HG02798 (cell line): ENCODE measurements around the gene CACYBP.

Experiments
- ATAC-seq: cut with Tn5 transposase; IDR thresholded peaks from one replicate; pipeline ENCODE4 v1.9.1; 2021; ENCODE audit warnings: mild to moderate bottlenecking; ENCODE audit not compliant: unreplicated experiment, poor library complexity

The CACYBP gene

DNA sequence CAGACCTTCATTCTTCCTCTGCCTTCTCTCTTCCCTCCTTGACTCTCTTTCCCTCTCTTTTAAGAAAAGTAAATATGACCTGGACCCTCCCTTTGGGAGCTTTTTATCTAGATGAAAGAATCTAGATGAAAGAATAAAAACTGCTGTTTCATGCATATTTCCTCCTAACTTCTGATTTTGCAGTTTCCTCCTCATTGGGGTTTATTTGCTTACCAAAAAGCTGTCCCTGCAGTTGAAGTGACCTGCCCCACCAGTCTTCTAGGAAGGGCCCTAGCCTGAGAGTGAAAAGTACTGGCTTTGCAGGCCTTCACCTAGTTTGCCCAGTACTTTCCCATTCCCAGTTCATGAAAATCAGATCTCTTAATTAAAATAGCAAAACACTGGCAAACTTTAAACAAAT is 28.3 kb upstream of the CACYBP start:
- no peak for ATAC-seq

DNA sequence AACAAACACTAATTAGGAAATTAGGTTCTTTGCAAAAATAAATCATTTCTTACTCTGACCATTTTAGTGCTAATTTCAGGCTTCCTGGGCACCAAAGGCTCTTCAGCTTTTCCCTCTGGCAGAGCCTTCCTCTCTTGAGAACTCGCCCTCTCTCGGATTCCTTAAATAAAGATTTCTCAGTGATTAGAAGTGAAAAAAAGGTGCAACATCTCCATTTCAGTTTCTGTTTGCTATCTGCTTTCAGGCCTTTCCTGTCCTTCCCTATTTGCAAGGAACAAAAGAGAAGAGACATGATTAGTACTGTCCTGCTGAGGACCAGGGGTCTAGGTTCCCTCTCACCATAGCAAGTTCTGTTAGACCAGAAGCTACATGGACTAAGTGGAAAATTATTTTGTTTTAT is 27.8 kb upstream of the CACYBP start:
- ATAC-seq, result no peak

DNA sequence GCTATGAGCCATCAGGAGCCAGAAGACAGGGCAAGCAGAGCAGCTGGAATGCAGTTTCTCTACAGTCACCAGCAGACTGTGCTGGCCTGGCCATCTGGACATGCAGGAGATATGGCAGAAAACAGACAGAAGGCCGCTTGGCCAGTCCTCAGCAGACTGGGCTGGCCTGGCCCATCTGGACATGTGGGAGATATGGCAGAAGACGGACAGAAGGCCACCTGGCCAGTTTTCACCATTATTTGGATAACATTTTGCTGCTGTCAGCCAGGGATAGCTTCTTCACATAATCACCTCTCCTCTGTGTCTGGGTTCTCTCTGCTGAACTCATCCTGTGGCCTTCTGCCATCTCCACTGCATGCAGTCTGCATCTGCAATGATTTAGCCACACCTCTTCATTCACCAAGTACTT is 25.0 kb upstream of the CACYBP start:
- ATAC-seq, result no peak

DNA sequence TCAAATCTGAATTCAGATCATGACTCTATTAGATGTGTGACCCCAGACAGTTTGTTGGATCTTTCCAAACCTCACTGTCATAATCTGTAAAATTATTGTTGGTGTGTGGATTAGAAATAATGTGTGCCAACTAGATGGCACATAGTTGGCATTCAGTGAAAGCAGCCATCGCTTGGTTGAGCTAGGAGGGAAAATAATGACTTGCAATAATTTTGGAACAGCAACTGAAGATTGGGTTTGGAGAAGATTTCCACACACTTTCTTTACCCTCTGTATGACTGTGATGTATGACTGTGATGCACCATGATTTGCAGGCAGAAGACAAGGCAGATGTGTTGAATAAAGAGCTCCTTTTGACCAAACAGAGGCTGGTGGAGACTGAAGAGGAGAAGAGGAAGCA is 24.0 kb upstream of the CACYBP start:
- ATAC-seq, result no peak

DNA sequence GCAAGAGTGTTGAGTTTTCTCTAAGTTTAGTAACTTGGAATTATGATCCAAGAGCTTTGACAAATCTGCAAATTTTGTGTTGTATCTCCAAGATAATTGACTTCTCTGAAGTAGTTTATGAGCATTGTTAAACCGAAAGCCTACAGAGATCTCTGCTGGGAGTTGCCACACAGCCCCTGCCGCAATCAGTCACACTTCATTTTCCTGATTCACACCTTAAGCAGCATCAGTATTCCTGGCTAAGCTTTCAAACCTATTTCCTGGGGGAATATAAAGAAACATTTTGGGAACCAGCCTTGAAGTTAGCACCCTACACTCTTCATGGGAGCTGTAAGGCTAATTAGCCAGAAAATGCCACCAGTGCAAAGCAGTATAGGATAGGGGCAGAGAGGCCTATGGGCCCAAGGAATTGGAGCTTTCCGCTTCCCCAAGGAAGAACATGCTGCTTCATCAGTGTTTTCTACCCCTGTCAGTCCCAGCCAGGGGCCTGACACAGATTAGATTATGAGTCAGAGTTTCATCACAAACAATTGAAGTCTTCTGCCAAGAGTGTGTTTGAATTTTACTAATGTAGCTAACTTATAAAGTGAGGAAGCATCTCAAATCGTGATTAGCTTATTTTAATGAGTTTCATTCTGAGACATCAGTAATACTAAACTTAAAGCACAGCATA is 23.2 kb upstream of the CACYBP start:
- ATAC-seq, result no peak

DNA sequence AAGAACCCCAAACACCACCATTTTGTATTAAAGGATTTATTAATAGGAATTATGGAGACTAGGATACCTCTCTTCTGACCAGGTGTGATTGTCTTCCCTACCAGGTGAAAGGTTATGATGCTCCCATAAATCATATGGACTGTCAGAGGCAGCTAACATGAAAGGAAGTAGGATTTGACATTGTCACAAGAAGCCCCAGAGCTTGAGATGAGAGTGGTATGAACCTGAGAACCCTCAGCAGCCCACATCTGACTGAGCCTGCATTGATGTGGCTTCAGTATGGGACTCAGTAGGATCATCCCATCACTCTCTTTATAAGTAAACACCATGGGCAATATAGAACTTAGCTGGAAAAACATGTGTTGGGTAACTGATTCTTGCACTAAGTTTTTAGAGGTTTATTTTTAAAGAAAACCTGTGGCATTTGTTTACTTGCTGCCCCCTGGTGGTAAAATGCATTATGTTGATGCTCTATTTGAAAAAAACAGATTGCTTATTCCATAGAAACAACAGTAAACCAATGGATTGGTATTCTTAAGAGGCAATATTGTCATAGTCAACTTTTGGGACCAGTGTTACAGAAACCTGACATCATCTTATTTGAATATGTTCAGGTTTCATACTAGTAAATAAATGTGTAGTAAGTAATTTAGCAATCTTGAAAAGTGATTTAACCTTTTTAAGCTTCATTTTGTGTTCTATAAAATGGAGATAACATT is 16.6 kb upstream of the CACYBP start:
- no peak for ATAC-seq

DNA sequence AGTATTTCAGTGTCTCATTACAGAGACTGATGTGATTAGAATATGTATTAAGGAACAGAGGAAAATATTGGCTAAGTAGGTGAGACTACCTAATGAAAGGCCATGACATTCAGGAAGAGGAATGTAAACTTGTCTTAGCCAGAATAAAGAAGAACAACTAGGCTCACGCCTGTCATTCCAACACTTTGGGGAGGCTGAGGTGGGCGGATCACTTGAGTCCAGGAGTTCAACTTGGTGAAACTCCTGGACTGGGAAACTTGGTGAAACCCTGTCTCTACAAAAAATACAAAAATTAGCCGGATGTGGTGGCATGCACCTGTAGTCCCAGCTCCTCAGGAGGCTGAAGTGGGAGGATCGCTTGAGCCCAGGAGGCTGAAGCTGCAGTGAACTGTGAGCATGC is 14.8 kb upstream of the CACYBP start:
- ATAC-seq, result no peak

DNA sequence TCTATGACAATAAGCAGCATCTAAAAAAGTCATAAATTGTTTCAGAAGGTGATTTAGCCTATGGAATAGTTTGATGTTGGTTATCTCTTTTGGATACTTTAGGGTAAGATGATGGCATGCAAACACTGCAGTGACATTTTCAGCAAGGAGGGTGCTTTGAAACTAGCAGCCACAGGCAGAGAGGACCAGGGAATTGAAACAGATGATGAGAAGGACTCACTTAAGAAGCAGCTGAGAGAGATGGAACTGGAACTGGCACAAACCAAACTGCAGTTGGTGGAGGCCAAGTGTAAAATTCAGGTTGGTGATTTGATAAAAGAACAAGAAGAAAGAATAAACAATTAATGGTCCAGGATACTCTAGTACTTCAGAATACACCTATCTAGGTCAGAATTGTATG is 11.2 kb upstream of the CACYBP start:
- ATAC-seq, result no peak

DNA sequence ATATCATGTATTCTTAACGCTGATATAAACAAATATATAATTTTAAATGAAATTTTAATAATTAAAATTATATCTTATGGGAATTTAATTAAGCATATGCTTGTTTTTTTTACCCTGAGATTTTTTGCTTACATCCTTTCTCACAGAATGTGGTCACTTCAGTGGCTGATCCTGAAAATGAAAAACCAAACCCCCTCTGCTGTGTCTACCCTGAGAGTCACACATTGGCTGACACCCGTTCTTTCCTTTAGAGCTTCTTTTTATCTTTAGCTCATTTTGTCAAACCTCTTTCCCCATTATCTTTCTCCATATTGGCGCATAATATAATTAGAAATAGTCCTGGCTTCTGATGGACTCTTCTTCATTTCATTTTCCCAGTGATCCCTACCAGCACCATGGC is 10.8 kb upstream of the CACYBP start:
- peak; percentile 57 for ATAC-seq

DNA sequence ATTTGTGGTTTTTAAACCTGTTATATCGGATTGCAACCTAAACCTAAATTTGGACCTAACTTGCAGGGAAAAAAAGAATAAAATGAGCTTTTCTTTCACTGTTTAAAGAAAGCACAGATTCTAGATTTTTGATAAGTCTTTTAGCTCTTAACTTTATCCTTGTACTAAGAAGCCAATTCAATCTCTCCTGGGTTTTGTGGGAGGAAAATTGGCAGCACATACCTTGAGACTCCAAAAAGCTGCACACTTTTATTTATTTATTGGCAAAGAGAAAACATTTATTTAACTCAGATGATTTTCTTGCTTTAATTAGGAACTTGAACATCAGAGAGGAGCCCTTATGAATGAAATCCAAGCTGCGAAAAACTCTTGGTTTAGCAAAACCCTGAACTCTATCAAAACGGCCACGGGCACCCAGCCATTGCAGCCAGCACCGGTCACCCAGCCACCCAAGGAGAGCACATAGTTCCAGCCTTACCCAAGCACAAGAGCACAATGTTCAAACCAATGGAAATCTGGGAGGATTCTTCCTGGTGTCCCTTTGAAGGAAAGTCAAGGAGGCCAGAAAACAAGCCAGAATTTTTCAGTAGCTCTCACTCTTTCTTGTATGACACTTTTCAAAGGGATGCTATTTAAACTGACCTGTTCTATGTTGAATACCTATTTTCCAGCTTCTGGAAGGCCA is 10.1 kb upstream of the CACYBP start:
- ATAC-seq, result no peak

DNA sequence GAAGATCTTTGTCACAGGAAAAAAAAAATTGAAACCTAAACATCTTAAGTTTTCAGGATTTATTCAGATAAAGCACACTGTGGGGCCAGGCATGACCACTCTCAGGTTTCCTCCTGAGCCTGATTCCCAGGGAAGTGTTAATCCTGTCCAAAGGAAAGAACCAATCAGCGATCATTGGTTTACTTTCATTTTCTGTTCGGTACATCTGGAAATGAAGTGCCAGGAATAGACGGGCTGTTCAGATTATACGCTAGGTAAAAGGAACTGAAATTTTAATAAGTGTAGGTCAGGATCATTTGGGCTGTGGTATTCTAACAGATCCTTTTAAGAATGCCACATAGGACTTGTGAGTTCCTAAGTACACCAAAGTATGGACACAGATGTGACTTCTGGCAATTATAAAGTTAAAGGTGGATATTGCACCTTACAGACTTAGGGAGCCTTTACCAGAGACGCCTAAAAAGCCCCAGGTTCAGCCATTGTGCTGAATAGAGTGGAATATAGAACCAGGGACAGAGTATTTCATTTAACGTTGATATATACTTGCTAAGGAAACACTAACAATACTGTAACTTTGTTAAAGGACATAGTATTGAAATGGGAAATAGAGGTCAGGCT is 9.3 kb upstream of the CACYBP start:
- ATAC-seq, result peak; percentile 55

DNA sequence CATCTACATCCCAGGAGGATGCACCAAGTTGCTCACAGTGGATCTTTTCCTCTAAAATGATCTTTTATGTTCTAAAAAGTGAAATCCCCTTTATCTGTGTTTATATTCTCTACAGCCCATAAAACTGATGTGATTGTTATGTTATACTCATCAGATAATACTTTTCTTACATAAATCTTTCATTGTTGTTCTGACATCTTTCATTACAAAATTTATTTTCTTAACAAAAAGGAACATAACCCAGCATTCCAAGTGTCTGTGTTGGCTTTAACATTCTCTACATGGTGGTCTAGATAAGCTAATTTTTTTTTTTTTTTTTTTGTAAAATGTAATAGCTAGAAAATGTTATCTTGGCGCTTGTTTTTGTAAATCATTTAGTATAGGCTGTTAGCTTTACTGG is 8.3 kb upstream of the CACYBP start:
- no peak for ATAC-seq

DNA sequence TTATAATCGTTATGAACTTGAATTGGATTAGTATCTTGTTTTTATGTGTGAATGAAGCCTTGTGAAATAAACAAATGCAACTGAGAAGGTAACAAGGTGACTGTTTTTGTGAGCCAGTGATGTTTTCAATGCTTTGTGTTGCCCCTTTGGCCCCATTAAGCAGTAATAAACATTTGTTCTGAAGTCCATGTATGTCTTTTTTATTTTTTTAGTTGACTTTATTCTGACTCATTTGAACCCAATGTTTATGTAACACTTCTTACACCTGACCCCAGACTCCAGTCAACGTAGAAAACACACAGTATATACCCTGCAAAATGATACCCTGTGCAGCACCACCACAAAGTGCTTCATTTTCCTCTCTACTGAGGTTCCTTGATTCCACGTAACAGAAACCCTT is 4.6 kb upstream of the CACYBP start:
- no peak for ATAC-seq

DNA sequence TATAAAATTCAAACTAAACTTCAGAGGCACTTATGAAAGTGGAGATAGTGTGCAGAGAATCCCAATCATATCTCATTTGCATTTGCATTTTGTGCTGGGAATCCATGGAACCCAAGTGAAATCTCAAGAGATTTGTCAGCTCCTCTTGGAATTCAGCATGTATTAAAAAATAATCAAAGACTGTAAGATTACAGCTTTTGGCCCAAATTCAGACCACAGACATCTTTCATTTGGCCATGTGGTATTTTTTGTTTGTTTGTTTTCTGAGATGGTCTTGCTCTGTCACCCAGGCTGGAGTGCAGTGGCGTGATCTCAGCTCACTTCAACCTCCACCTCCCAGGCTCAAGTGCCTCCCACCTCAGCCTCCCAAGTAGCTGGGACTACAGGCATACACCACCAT is 3.8 kb upstream of the CACYBP start:
- ATAC-seq, result no peak

DNA sequence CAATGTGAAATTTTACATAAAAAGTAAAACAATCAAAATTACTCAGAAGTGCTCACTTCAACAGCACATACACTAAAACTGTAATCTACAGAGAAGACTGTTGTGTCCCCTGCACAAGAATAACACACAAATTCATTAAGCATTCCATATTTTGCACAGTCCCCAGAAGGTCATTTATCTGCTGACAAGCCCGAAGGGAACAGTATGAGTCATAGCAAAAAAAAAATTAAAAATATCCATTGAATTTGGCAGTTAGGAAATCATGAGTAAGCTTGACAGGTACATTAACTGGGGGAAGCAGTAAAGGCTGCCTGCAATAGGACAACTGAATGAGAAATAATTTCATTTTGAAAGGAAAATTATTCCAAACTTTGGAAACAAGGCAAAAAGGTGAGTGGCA is 3.3 kb upstream of the CACYBP start:
- ATAC-seq, result no peak

DNA sequence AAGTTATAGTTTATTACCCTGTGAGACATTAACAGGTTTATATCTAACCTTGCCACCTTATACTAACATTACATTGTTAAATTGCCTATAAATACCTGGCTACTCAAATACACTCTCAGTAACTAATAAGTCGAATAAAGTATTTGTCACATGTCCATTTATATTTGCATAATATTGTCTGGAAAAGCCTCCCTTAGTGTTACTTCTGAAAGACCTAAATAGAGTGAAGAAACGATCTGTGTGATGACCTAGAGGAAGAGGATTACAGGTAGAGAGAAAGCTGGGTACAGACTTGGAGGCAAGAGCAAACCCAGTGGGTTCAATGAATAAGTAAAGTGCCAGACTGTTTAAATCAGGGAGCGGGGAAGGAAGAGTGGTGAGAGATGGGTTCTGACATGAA is 2.7 kb upstream of the CACYBP start:
- ATAC-seq, result no peak

DNA sequence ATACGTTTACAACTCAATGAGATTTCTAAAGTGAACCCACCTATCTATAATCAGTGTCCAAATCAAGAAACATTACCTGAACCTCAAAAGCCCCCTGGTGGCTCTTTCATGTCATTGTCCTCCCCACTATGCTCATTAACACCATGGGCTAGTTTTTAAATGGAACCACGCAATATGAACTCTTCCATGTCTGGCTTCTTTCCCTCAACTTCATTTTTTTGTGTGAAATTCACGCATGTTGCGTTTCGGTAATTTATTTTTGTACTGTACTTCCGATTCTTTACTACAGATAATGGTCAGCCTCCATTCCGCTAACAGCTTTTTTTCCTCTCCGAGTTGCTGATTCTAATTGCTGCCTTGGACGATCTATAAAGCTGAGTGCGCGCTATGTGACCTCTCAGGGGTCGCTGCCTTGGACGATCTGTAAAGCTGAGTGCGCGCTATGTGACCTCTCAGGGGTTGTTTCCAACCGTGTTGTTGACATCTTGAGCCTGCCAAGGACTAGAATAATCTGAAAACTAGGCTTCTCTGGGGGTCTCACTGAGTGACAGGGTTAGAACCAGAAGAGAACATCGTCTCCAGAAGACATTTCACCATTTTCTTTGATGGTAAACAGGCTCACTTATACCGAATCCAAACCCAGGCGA is 1.1 kb upstream of the CACYBP start:
- ATAC-seq, result peak; percentile 12

DNA sequence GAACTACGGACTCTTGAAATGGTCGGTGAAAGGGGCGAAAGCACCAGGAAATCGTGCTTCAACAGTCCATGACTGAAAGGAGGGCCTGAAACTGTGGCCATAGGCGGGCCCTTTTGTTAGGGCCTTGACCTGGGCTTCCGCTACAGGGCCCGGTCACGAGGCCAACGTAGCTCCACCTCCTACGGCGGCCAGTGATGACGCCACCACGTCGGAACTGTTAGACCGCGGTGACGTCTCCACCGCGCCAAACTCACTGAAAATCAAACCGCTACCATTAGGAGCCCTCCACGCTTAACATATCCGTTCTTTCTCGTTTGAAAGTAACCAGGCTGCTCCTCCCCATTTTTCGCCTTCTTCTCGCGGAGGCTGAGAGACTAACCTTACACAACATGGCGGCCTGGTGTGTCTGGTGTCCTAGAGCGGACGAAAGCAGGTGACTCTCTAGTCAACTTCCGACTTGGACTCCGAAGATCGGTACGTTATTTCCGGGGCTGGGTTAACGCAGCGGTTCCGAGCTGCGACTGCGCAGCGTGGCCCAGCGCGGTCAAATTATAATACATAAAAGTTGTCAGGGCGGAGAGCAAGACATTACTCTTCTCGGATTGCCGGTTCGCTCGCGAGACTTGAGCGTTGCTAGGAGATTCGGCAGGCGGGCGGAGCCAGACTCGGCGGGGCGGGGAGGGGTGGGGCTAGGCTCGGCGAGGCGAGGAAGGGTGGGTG is 371 bp upstream of the CACYBP start:
- ATAC-seq, result peak; percentile 84

DNA sequence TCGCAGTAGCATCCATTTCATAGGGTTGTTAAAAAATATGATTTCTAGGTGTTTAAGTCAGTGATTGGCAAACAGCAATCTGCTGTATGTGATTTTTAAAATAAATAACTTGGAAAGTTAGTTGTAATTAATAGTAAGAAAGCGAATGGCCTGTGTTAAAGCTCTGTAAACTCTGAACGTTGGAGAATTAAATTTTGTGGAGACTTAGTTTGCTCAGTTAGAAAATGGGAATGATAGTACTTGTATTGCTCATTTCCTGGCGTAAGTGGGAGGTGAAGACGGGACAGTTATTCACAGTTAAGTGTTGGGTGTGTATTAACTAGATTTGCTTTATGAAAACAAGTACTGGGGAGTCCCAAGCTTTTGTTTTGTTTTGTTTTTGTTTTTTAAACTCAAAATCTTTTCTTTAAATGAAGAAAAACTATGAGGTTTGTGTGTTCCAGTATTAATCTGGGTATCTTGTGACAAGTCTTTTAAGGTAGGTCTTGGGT is 995 bp downstream of the CACYBP start:
- no peak for ATAC-seq

DNA sequence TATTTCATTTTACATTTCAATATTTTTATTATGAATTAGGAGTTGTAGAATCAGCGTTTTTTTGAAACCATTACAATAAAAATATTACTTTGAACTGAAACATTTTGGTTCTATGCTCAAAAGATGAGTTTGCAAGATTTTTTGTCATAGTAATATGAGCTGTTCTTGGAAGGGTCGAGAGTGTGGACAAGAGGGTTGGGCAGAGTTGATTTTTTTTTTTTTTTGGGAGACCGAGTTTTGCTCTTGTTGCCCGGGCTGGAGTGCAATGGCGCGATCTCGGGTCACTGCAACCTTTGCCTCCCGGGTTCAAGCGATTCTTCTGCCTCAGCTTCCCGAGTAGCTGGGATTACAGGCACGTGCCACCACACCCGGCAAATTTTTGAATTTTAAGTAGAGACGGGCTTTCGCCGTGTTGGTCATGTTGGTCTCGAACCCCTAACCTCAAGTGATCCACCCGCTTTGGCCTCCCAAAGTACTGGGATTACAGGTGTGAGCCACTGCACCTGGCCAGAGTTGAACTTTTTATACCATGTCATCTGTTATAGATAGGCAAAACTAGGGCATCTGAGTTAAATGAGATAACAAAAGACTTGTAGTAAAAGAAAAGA is 3.3 kb downstream of the CACYBP start:
- no peak for ATAC-seq
